OCI-LY3 (cell line): ENCODE measurements around the gene NSUN3.

ENCODE experiments used
- H2AFZ ChIP-seq: fragments of 200-600, 300-600 bp; shearing (Covaris generic); 2 replicates; pipeline ENCODE4 v1.6.0; 2014; ENCODE audit warnings: antibody characterized with exemption, low read depth, low read length
- H3K27ac ChIP-seq: fragments of 200-600, 300-600 bp; sonication (generic); 2 replicates; pipeline ENCODE4 v1.5.1; 2014; ENCODE audit warnings: mild to moderate bottlenecking, low read length, moderate library complexity, mixed read lengths
- H3K27me3 ChIP-seq: fragments of 200-600, 300-600 bp; sonication (generic); 2 replicates; pipeline ENCODE4 v1.6.1; 2014; ENCODE audit warnings: low read depth, low read length, mixed read lengths
- H3K36me3 ChIP-seq: fragments of 200-600, 300-600 bp; sonication (generic); replicated peaks from 2 replicates; pipeline ENCODE3; 2014; ENCODE audit warnings: low read depth, low read length, mixed read lengths
- H3K4me1 ChIP-seq: fragments of 300-600, 200-600 bp; sonication (generic); 2 replicates; pipeline ENCODE4 v1.6.1; 2014; ENCODE audit warnings: low read length, mixed read lengths
- H3K4me2 ChIP-seq: fragments of 200-600, 300-600 bp; sonication (generic); 2 replicates; pipeline ENCODE4 v1.6.1; 2014; ENCODE audit warnings: low read length, mixed read lengths
- H3K4me3 ChIP-seq: fragments of 300-600, 200-600 bp; sonication (generic); 2 replicates; pipeline ENCODE4 v1.5.1; 2014; ENCODE audit warnings: antibody characterized with exemption, mild to moderate bottlenecking, low read length, moderate library complexity
- H3K79me2 ChIP-seq: fragments of 300-600, 200-600 bp; shearing (Covaris generic); 2 replicates; pipeline ENCODE4 v1.6.1; 2014; ENCODE audit warnings: mild to moderate bottlenecking, low read length, mixed read lengths
- H3K9ac ChIP-seq: fragments of 300-600, 200-600 bp; shearing (Covaris generic); 2 replicates; pipeline ENCODE4 v1.6.0; 2014; ENCODE audit warnings: mild to moderate bottlenecking, low read length, moderate library complexity
- H3K9me3 ChIP-seq: fragments of 200-600, 300-600 bp; shearing (Covaris generic); 2 replicates; pipeline ENCODE4 v1.6.1; 2014; ENCODE audit warnings: low read length, mixed read lengths; ENCODE audit not compliant: insufficient read depth
- H4K20me1 ChIP-seq: fragments of 200-600, 300-600 bp; sonication (generic); 2 replicates; pipeline ENCODE4 v1.6.1; 2016; ENCODE audit warnings: low read length, mixed read lengths; ENCODE audit not compliant: insufficient read depth
- CTCF ChIP-seq: fragments of 200-600, 300-600 bp; sonication (generic); IDR thresholded peaks from 2 replicates; pipeline ENCODE4 v1.5.1; 2014; ENCODE audit warnings: antibody characterized with exemption, low read length, low read depth
- EZH2phosphoT487 ChIP-seq: fragments of 200-600 bp; shearing (Covaris generic); IDR thresholded peaks from 2 replicates; pipeline ENCODE4 v1.6.1; 2018; ENCODE audit warnings: antibody characterized with exemption, mixed run types, low read depth

The NSUN3 gene

GRCh38 chr3:94121161-94121560, 58.3 kb downstream of the NSUN3 start:
- H3K4me2 ChIP-seq = no peak overlapping the region
- H3K27ac ChIP-seq = no peak overlapping the region
- no peaks in the 10 kb centered on the region for H3K9me3 ChIP-seq
- H3K4me1 ChIP-seq = no peaks in the 10 kb centered on the region
- no peak overlapping the region for H2AFZ ChIP-seq
- no peak overlapping the region for H3K4me3 ChIP-seq
- no peaks in the 10 kb centered on the region for H3K79me2 ChIP-seq
- H4K20me1 ChIP-seq = no peaks in the 10 kb centered on the region
- no peaks in the 10 kb centered on the region for H3K36me3 ChIP-seq
- TF ChIP-seq CTCF = no peak
- no peak for TF ChIP-seq EZH2phosphoT487
- H3K27me3 ChIP-seq = no peaks in the 10 kb centered on the region
- no peak overlapping the region for H3K9ac ChIP-seq

GRCh38 chr3:94127115-94127514, 64.3 kb downstream of the NSUN3 start:
- Histone ChIP-seq H2AFZ (no peak overlapping the region), H3K27ac (no peak overlapping the region), H3K9me3 (no peaks in the 10 kb centered on the region), H3K36me3 (no peaks in the 10 kb centered on the region), H3K4me3 (no peak overlapping the region), H4K20me1 (no peaks in the 10 kb centered on the region), H3K79me2 (no peaks in the 10 kb centered on the region), H3K4me1 (peaks cover 6% of the 10 kb centered on the region), H3K27me3 (no peaks in the 10 kb centered on the region), H3K4me2 (no peak overlapping the region), H3K9ac (no peak overlapping the region)
- TF ChIP-seq EZH2phosphoT487 (no peak), CTCF (no peak)

GRCh38 chr3:94130690-94131089, 67.8 kb downstream of the NSUN3 start:
- no peaks in the 10 kb centered on the region for H3K27me3 ChIP-seq
- no peak for TF ChIP-seq EZH2phosphoT487
- TF ChIP-seq CTCF = no peak
- H2AFZ ChIP-seq = no peak overlapping the region
- H4K20me1 ChIP-seq = no peaks in the 10 kb centered on the region
- H3K9me3 ChIP-seq = no peaks in the 10 kb centered on the region
- no peak overlapping the region for H3K4me2 ChIP-seq
- H3K9ac ChIP-seq = no peak overlapping the region
- no peaks in the 10 kb centered on the region for H3K36me3 ChIP-seq
- H3K27ac ChIP-seq = no peak overlapping the region
- peaks cover 6% of the 10 kb centered on the region for H3K4me1 ChIP-seq
- no peak overlapping the region for H3K4me3 ChIP-seq
- no peaks in the 10 kb centered on the region for H3K79me2 ChIP-seq

- Histone ChIP-seq H3K36me3 (no peaks in the 10 kb centered on the region), H3K4me1 (peaks cover 6% of the 10 kb centered on the region), H3K4me3 (no peak overlapping the region), H3K27me3 (no peaks in the 10 kb centered on the region), H3K27ac (no peak overlapping the region), H3K4me2 (no peak overlapping the region), H3K9ac (no peak overlapping the region), H2AFZ (no peak overlapping the region), H3K9me3 (no peaks in the 10 kb centered on the region), H4K20me1 (no peaks in the 10 kb centered on the region), H3K79me2 (no peaks in the 10 kb centered on the region)
- TF ChIP-seq CTCF (no peak), EZH2phosphoT487 (no peak)
These were observed 69.9 kb downstream of the NSUN3 start for GRCh38 chr3:94132777-94133176.
